SU-DHL-6 (cell line): Measurements from ENCODE around the gene SIK2.

ENCODE experiments used
- EZH2phosphoT487 ChIP-seq: fragments of 200-600 bp; sonication (generic), shearing (Covaris generic); conservative IDR thresholded peaks from 2 replicates; pipeline ENCODE4 v1.6.1; 2018; ENCODE audit warnings: mild to moderate bottlenecking, antibody characterized with exemption, low read length, moderate library complexity, mixed read lengths
- TF ChIP-seq, protein P1 (sequence below): fragments of 200-600 bp; sonication (generic); IDR thresholded peaks from one replicate; pipeline ENCODE4 v1.5.1; 2017; ENCODE audit warnings: antibody characterized with exemption, mild to moderate bottlenecking, low read length, moderate library complexity; ENCODE audit not compliant: insufficient read depth, poor library complexity, severe bottlenecking

DNA sequence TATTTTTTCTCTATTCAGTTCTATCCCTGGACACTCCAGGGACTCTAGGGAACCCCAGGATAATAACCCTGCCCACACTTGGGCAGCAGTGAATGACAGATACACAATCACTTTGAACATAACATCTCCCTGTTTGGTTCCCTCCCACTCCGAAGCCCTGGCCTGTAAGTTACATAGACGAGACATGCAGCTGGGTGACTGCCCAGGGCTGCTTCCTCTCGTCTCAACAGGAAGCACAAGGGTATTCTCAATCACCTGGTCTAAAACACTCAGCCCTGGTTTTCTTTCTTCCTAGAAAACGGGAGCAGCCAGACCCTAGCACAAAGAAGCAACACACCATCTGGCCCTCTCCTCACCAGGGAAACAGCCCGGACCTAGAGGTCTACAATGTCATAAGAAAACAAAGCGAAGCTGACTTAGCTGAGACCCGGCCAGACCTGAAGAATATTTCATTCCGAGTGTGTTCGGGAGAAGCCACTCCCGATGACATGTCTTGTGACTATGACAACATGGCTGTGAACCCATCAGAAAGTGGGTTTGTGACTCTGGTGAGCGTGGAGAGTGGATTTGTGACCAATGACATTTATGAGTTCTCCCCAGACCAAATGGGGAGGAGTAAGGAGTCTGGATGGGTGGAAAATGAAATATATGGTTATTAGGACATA lies 42.3 kb upstream of the SIK2 start:
- TF ChIP-seq, protein P1, sequence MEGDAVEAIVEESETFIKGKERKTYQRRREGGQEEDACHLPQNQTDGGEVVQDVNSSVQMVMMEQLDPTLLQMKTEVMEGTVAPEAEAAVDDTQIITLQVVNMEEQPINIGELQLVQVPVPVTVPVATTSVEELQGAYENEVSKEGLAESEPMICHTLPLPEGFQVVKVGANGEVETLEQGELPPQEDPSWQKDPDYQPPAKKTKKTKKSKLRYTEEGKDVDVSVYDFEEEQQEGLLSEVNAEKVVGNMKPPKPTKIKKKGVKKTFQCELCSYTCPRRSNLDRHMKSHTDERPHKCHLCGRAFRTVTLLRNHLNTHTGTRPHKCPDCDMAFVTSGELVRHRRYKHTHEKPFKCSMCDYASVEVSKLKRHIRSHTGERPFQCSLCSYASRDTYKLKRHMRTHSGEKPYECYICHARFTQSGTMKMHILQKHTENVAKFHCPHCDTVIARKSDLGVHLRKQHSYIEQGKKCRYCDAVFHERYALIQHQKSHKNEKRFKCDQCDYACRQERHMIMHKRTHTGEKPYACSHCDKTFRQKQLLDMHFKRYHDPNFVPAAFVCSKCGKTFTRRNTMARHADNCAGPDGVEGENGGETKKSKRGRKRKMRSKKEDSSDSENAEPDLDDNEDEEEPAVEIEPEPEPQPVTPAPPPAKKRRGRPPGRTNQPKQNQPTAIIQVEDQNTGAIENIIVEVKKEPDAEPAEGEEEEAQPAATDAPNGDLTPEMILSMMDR: no peak
- TF ChIP-seq EZH2phosphoT487: no peak
